Stimulated activated naive CD8-positive, alpha-beta T cell treated with anti-CD3 and anti-CD28 coated beads, Interleukin-15, amount 100 ng/mL, for 72 hours (primary cell): ENCODE results near the gene LRRC46.

Source experiments
- ATAC-seq: fragments of 150-1000 bp; cut with Tn5 transposase; 2 replicates; pipeline ENCODE4 v1.10.0; 2021; ENCODE audit warnings: mild to moderate bottlenecking, moderate library complexity
- DNase-seq, 2 donors: peaks; one replicate each; pipeline ENCODE4 v3.0.0; 2021 to 2022
- H3K27ac Mint-ChIP-seq, 2 donors: one replicate each; pipeline ENCODE4 v1.8.0; 2022; ENCODE audit warnings: mild to moderate bottlenecking in 2 of 2, mixed read lengths in 2 of 2, moderate library complexity in 2 of 2
- H3K27me3 Mint-ChIP-seq: one replicate; pipeline ENCODE4 v1.8.0; 2022; ENCODE audit warnings: mixed read lengths
- H3K4me1 Mint-ChIP-seq: one replicate; pipeline ENCODE4 v1.8.0; 2022; ENCODE audit warnings: mild to moderate bottlenecking, mixed read lengths
- H3K4me3 Mint-ChIP-seq, 2 donors: one replicate each; pipeline ENCODE4 v1.8.0; 2022; ENCODE audit warnings: mild to moderate bottlenecking in 2 of 2, mixed read lengths in 2 of 2, moderate library complexity in 1 of 2
- H3K9me3 Mint-ChIP-seq, 2 donors: one replicate each; pipeline ENCODE4 v1.8.0; 2022; ENCODE audit warnings: mixed read lengths in 2 of 2

The LRRC46 gene

DNA sequence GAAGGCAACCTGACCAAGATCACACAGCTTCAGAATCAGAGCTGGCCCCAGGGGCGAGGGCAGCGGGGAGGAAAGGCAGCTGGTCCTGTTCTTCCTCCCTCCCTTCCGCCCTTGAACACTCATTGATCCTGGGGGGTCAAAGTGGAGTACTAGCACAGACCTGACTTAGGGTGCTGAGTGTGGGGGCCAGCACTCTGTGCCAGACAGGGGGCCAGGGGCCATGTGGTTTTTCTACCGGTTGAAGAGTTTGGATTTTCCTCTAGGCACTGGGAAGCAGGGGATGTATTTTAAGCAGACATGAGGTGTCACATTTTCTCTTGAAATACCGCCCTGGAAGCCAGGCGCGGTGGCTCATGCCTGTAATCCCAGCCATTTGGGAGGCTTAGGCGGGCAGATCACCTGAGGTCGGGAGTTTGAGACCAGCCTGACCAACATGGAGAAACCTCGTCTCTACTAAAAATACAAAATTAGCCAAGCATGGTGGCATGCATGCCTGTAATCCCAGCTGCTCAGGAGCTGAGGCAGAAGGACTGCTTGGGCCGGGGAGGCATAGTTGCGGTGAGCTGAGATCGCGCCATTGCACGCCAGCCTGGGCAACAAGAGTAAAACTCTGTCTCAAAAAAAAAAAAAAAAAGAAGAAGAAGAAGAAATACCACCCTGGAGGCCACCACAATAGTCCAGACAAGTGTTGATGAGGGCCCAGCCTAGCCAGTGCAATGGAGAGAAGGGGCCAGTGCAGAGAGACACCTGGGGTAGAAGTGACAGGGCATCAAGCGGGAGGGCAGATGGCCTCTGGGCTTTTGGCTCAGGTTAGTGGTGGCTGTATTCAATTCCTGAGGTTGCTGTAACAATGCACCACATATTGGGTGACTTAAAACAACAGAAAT is 25.2 kb upstream of the LRRC46 start:
- DNase-seq (no peak), ATAC-seq (no peak)
- Mint-ChIP-seq H3K27me3 (peaks cover 14% of the 10 kb centered on the region), H3K9me3 (no peaks in the 10 kb centered on the region), H3K4me1 (peaks cover 13% of the 10 kb centered on the region), H3K4me3 (no peak overlapping the region), H3K27ac (no peak overlapping the region)

DNA sequence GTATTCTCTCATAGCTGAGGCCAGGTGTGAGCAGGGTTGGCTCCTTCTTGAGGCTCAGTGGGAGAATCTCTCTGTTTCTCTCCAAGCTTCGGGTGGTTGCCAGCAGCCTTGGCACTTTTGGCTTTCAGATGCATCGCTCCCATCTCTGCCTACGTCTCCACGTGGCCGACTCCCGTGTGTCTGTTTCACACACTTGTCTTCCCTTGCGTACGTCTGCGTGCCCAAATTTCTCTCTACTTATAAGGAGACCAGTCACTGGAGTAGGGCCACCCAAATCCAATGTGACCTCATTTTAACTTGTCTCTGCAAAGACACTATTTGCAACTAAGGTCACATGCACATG is 24.6 kb upstream of the LRRC46 start:
- Mint-ChIP-seq H3K4me3 (no peak overlapping the region), H3K27me3 (peaks cover 14% of the 10 kb centered on the region), H3K27ac (no peak overlapping the region), H3K9me3 (no peaks in the 10 kb centered on the region), H3K4me1 (peaks cover 17% of the 10 kb centered on the region)
- DNase-seq (no peak), ATAC-seq (no peak)

DNA sequence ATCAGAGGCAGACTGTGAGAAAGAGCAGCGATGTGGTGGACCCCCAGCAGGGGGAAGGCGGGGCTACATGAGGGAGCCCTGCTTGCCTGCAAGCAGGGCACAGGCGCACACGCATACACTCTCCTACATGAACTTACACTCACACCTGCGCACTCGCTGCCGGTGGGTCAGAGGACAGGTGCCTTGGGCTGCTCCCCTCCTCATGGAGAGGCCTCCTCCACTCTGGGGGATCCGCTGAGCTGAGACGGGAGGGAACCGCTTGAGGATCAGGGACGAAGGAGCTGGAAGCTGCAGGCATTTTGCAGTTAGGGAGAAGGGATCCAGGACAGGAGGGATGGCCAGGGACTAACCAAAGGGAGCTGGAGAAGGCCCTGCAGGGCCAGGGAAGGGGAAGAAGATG is 24.0 kb upstream of the LRRC46 start:
- DNase-seq (no peak), ATAC-seq (no peak)
- no peak overlapping the region for H3K4me3 Mint-ChIP-seq
- H3K4me1 Mint-ChIP-seq, result peaks cover 17% of the 10 kb centered on the region
- no peaks in the 10 kb centered on the region for H3K9me3 Mint-ChIP-seq
- peaks cover 14% of the 10 kb centered on the region for H3K27me3 Mint-ChIP-seq
- H3K27ac Mint-ChIP-seq, result peak overlapping the region in 1 of 2 donors; percentile 46

DNA sequence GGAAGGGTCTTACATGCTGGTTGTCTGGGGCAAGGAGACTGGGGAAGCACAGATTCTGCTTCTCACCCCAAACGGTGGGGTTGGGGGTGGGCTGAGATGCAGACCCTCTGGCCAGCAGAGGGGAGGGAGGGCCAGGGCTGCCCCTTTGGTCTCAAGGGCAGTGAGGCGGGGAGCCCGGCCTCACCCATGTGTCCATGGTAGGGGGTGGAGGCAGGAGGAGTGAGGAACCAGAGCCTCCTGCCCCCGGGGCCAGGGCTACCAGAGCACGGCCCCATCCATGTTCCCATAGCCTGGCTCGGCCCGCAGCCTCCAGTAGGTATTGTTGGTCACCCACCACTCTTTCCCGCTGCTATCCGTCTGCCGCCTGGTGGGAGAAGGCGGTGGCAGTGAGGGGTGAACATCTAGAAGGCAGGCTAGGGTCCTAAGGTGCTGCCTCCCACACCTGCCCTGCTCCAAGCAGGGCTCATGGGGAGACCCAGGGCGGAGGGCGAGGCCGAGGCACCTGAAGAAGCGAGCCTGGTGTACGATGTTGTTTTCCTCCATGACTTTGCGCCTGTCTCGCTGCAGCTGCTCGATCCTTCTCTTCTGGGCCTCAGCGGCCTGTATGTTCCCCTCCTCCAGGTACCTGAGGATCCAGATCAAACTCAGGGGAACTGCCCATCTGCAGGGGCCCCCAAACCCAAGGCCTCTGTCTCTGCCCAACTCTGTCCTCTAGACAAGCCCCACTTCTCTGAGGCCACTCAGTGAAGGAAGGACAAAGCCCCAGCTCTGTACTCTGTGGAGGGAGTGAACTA is 23.2 kb upstream of the LRRC46 start:
- Mint-ChIP-seq H3K27ac (no peak overlapping the region), H3K4me3 (no peak overlapping the region), H3K4me1 (peaks cover 17% of the 10 kb centered on the region), H3K27me3 (peaks cover 14% of the 10 kb centered on the region), H3K9me3 (no peaks in the 10 kb centered on the region)
- ATAC-seq (no peak), DNase-seq (peak in 1 of 2 donors; percentile 5)

DNA sequence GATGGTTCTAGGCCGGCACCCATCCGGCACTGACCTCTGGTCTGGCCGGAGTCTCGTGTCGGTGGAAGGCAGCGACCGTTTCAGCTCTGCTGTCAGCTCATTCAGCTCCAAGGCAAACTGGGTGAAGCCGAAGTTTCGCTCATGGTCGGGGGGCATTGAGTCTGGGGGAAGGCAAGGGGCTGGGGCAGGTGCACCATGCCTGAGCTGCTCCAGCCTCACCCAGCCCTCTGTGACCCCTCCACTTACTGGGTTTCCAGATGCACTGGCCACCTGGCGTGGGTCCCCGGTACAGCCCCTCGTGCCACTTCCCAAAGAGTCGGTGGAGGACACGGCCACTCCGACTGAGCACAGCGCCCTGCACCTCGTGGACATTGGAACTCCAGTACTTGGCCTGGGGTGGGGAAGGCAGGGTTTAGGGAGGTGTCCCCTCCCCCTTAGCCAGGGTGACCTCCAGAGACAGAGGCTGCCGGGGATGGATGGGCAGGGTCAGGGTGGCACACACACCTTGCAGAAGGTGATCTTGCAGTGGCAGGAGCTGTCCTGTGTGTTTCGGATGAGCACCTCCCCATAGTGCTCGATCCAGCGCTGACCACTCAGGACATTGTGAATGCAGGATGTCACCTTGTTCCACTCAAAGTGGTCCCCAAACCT is 22.5 kb upstream of the LRRC46 start:
- DNase-seq, result no peak
- ATAC-seq, result no peak
- Mint-ChIP-seq H3K9me3 (no peaks in the 10 kb centered on the region), H3K4me3 (no peak overlapping the region), H3K27me3 (peaks cover 8% of the 10 kb centered on the region), H3K27ac (no peak overlapping the region), H3K4me1 (peaks cover 17% of the 10 kb centered on the region)

DNA sequence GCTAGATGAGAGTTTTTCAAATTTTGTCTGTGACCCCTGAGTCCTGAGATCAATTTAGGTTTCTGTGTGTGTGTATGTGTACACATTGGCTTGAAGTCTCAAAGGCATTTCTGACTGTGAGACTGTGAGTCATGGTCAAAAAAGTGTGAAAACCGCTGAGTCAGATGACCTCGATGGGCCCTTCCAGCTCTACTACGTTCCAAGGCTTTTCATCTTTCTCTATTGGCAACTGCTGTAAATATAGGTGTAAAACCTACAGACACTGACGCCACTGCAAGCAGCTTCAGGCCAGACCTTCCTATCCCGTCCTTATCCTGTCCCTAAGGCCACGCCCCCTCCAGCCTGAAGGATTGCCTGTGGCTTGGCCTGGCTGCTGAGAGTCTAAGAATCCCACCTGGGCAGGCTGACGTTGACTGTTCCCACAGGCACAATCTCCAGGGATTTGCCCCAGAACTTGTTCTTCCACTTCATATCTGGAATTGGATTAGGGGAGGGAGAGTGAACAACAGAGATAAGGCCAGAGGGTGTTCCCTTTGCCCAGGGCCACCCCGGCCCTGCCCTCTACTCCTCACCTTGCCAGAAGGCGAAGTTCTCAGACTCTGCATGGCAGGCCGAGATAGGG is 21.2 kb upstream of the LRRC46 start:
- Mint-ChIP-seq H3K4me3 (no peak overlapping the region), H3K27me3 (no peaks in the 10 kb centered on the region), H3K4me1 (peaks cover 17% of the 10 kb centered on the region), H3K27ac (peak overlapping the region in 1 of 2 donors; percentile 56), H3K9me3 (no peaks in the 10 kb centered on the region)
- DNase-seq, result no peak
- ATAC-seq, result peak; percentile 65

GRCh38 chr17:47810901-47811635 is 20.4 kb upstream of the LRRC46 start:
- peak overlapping the region in 1 of 2 donors; percentile 69 for H3K27ac Mint-ChIP-seq
- no peak for DNase-seq
- no peaks in the 10 kb centered on the region for H3K9me3 Mint-ChIP-seq
- H3K27me3 Mint-ChIP-seq, result no peaks in the 10 kb centered on the region
- peaks cover 17% of the 10 kb centered on the region for H3K4me1 Mint-ChIP-seq
- H3K4me3 Mint-ChIP-seq, result no peak overlapping the region
- ATAC-seq, result no peak

GRCh38 chr17:47811709-47812108 is 19.8 kb upstream of the LRRC46 start:
- H3K9me3 Mint-ChIP-seq, result no peaks in the 10 kb centered on the region
- DNase-seq (no peak), ATAC-seq (no peak)
- peaks cover 17% of the 10 kb centered on the region for H3K4me1 Mint-ChIP-seq
- H3K27me3 Mint-ChIP-seq, result no peaks in the 10 kb centered on the region
- H3K4me3 Mint-ChIP-seq, result no peak overlapping the region
- H3K27ac Mint-ChIP-seq, result peak overlapping the region in 1 of 2 donors; percentile 69

GRCh38 chr17:47812146-47812920 is 19.1 kb upstream of the LRRC46 start:
- Mint-ChIP-seq H3K4me3 (no peak overlapping the region), H3K9me3 (no peaks in the 10 kb centered on the region)

DNA sequence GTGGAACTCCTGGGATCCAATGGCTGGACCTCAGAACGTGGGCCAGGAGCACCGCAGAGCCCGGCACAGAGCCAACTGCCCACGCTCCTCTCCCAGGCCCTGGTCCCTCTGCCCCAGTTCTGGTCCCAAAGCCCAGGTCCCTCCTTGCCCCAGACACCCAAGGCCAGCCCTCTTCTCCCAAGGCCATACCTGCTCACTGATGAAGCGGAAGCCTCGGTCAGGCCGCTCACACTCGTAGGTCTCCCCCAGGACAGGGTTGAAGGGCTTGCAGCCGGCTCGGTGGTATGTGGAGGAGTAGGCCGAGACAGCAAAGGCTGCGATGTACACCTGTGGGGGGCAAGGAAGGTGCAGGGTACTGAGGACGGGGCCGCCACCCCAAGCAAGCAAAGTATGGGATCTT is 18.4 kb upstream of the LRRC46 start:
- Mint-ChIP-seq H3K9me3 (no peaks in the 10 kb centered on the region), H3K27me3 (no peaks in the 10 kb centered on the region), H3K4me1 (peaks cover 17% of the 10 kb centered on the region), H3K27ac (no peak overlapping the region), H3K4me3 (no peak overlapping the region)
- ATAC-seq (no peak), DNase-seq (no peak)

More at GRCh38 chr17:47812146-47812920, 19.1 kb upstream of the LRRC46 start:
- Mint-ChIP-seq H3K27ac (peak overlapping the region in 1 of 2 donors; percentile 8), H3K27me3 (no peaks in the 10 kb centered on the region), H3K4me1 (peaks cover 17% of the 10 kb centered on the region)
- DNase-seq (no peak), ATAC-seq (no peak)

- ATAC-seq (no peak), DNase-seq (no peak)
- no peaks in the 10 kb centered on the region for H3K27me3 Mint-ChIP-seq
- no peak overlapping the region for H3K27ac Mint-ChIP-seq
- H3K4me3 Mint-ChIP-seq, result no peak overlapping the region
- peaks cover 17% of the 10 kb centered on the region for H3K4me1 Mint-ChIP-seq
- no peaks in the 10 kb centered on the region for H3K9me3 Mint-ChIP-seq
These were observed 17.9 kb upstream of the LRRC46 start for GRCh38 chr17:47813512-47814031.

DNA sequence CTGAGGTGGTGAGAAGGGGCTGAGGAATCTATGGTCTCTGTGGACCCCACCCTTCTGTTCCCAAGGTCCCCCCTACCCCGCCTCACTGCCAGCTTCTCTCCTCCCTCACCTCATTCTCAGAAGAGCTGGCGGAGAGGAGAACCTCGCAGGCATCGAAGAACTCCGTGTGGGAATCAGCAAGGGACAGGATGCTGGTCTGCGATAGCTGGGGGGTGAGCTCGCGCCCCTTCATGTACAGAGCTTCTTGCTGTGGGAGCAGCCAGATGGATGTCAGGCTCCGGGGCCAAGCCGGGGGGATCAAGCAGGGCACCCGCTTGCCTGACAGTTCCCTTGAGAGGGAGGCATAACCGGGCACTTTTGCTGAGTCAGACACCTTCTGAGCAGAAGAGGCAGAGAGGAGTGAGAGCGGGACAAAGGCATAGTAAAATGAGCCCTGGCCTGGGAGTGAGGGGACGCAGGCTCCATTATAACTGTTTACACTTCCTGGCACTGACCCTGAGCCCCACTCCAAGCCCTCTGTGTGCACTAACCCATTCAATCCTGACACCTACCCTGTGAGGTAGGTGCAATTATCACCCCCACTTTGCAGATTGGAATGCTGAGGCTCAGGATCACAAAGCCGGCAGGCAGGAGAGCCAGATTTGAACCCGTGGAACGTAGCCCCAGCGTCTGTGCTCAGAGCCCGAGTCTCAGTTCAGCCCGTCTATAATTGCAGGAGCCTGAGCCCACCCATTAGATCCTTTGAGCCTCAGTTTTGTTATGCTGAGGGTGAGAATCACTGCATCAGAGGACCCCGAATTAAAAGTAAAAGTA is 16.2 kb upstream of the LRRC46 start:
- Mint-ChIP-seq H3K27me3 (no peaks in the 10 kb centered on the region), H3K4me3 (no peak overlapping the region), H3K9me3 (no peaks in the 10 kb centered on the region), H3K4me1 (peaks cover 19% of the 10 kb centered on the region), H3K27ac (peak overlapping the region in 1 of 2 donors; percentile 4)
- ATAC-seq, result no peak
- DNase-seq, result no peak

- ATAC-seq (no peak), DNase-seq (no peak)
- Mint-ChIP-seq H3K9me3 (no peaks in the 10 kb centered on the region), H3K4me3 (no peak overlapping the region), H3K27ac (no peak overlapping the region), H3K4me1 (peaks cover 19% of the 10 kb centered on the region), H3K27me3 (no peaks in the 10 kb centered on the region)
These were observed 15.2 kb upstream of the LRRC46 start for GRCh38 chr17:47816111-47816735.
